ENCODE measurements around the gene CPLX1. TPM values are rescaled to one million over a fixed set of nuclear protein-coding genes. Genes with fewer than 3 reads are reported as not detected.

CPLX1 gene
- total RNA-seq, 1 experiment from 2014 or later = 14.5 TPM

GRCh38 chr4:869776-870175, 43.8 kb upstream of the CPLX1 start:
- no TSS peak for BruUV-seq (replicated peaks)
- no peak overlapping the region for H3K4me2 ChIP-seq (ENCODE audit: low read length)
- H3K4me3 ChIP-seq (replicated peaks in 1 of 2; ENCODE audit: low read depth in 1 of 2, low read length in 2 of 2) = no peak overlapping the region
- H2AFZ ChIP-seq (ENCODE audit: low read depth, low read length, poor library complexity, severe bottlenecking) = no peak overlapping the region
- TF ChIP-seq, protein P1, sequence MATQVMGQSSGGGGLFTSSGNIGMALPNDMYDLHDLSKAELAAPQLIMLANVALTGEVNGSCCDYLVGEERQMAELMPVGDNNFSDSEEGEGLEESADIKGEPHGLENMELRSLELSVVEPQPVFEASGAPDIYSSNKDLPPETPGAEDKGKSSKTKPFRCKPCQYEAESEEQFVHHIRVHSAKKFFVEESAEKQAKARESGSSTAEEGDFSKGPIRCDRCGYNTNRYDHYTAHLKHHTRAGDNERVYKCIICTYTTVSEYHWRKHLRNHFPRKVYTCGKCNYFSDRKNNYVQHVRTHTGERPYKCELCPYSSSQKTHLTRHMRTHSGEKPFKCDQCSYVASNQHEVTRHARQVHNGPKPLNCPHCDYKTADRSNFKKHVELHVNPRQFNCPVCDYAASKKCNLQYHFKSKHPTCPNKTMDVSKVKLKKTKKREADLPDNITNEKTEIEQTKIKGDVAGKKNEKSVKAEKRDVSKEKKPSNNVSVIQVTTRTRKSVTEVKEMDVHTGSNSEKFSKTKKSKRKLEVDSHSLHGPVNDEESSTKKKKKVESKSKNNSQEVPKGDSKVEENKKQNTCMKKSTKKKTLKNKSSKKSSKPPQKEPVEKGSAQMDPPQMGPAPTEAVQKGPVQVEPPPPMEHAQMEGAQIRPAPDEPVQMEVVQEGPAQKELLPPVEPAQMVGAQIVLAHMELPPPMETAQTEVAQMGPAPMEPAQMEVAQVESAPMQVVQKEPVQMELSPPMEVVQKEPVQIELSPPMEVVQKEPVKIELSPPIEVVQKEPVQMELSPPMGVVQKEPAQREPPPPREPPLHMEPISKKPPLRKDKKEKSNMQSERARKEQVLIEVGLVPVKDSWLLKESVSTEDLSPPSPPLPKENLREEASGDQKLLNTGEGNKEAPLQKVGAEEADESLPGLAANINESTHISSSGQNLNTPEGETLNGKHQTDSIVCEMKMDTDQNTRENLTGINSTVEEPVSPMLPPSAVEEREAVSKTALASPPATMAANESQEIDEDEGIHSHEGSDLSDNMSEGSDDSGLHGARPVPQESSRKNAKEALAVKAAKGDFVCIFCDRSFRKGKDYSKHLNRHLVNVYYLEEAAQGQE (IDR thresholded peaks at IDR 0.05; ENCODE audit: low read depth) = no peak
- TF ChIP-seq ELF1 (IDR thresholded peaks at IDR 0.05; ENCODE audit: borderline replicate concordance, low read depth) (no peak), POLR2A (IDR thresholded peaks at IDR 0.05; ENCODE audit: borderline replicate concordance, extremely low read depth, insufficient read depth, insufficient read length) (no peak), YY1 (IDR thresholded peaks at IDR 0.05; ENCODE audit: extremely low read depth, insufficient replicate concordance, low read depth, low read length) (no peak), SRF (IDR thresholded peaks at IDR 0.05; ENCODE audit: low read depth) (no peak), CEBPB (IDR thresholded peaks at IDR 0.05; ENCODE audit: low read depth) (no peak), EZH2phosphoT487 (IDR thresholded peaks at IDR 0.05; ENCODE audit: borderline replicate concordance) (no peak), ATF3 (IDR thresholded peaks at IDR 0.05) (no peak), ZNF274 (IDR thresholded peaks at IDR 0.05; ENCODE audit: low read depth, low read length) (no peak), FOSL1 (IDR thresholded peaks at IDR 0.05; ENCODE audit: low read depth) (no peak), SIN3A (IDR thresholded peaks at IDR 0.05; ENCODE audit: low read depth) (no peak), MAX (IDR thresholded peaks at IDR 0.05) (no peak), SP1 (IDR thresholded peaks at IDR 0.05; ENCODE audit: low read depth) (no peak), POLR2AphosphoS5 (IDR thresholded peaks at IDR 0.05; ENCODE audit: low read depth, low read length) (no peak), RAD21 (IDR thresholded peaks at IDR 0.05; ENCODE audit: low read depth) (no peak), ZFX (IDR thresholded peaks at IDR 0.05) (no peak), CBX3 (IDR thresholded peaks at IDR 0.05; ENCODE audit: low read depth) (no peak)
- TF ChIP-seq, protein P2, sequence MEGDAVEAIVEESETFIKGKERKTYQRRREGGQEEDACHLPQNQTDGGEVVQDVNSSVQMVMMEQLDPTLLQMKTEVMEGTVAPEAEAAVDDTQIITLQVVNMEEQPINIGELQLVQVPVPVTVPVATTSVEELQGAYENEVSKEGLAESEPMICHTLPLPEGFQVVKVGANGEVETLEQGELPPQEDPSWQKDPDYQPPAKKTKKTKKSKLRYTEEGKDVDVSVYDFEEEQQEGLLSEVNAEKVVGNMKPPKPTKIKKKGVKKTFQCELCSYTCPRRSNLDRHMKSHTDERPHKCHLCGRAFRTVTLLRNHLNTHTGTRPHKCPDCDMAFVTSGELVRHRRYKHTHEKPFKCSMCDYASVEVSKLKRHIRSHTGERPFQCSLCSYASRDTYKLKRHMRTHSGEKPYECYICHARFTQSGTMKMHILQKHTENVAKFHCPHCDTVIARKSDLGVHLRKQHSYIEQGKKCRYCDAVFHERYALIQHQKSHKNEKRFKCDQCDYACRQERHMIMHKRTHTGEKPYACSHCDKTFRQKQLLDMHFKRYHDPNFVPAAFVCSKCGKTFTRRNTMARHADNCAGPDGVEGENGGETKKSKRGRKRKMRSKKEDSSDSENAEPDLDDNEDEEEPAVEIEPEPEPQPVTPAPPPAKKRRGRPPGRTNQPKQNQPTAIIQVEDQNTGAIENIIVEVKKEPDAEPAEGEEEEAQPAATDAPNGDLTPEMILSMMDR (IDR thresholded peaks at IDR 0.05 in 2 of 3, conservative IDR thresholded peaks at IDR 0.05 in 1 of 3; ENCODE audit: borderline replicate concordance in 1 of 3, insufficient read depth in 1 of 3, low read depth in 2 of 3, low read length in 2 of 3) = no peak
- no peak for DNase-seq (ENCODE audit: low read depth, low spot score)
- no peaks in the 10 kb centered on the region for H3K27me3 ChIP-seq (ENCODE audit: insufficient read depth, low read length)
- H3K79me2 ChIP-seq (ENCODE audit: insufficient read depth, low read length) = no peaks in the 10 kb centered on the region
- no peaks in the 10 kb centered on the region for H3K9me3 ChIP-seq (ENCODE audit: control insufficient read depth in 1 of 2, insufficient read depth in 1 of 2, low read depth in 1 of 2, low read length in 2 of 2)
- no peak overlapping the region for H3K27ac ChIP-seq (ENCODE audit: low read depth, low read length)
- no peaks in the 10 kb centered on the region for H3K4me1 ChIP-seq (ENCODE audit: control insufficient read depth in 1 of 2, insufficient read depth in 2 of 2, low read length in 2 of 2)
- CTCF ChIA-PET = no interaction called here
- H3K9me2 ChIP-seq (ENCODE audit: insufficient read depth) = no peaks in the 10 kb centered on the region
- ATAC-seq = no peak
- RAD21 ChIA-PET (ENCODE audit: low non-redundant PET in 1 of 2, low total read pairs in 2 of 2, uncharacterized antibody in 2 of 2, unreplicated experiment in 2 of 2) = no interaction called here
- H4K20me1 ChIP-seq (ENCODE audit: insufficient read depth) = no peaks in the 10 kb centered on the region
- H3K9ac ChIP-seq (ENCODE audit: low read length) = no peak overlapping the region
- POLR2A ChIA-PET = no interaction called here
- H3K36me3 ChIP-seq (ENCODE audit: control insufficient read depth in 1 of 2, insufficient read depth in 2 of 2, low read length in 2 of 2) = peaks cover 6 to 23% of the 10 kb centered on the region in 2 experiments; a peak in 3 of 4 replicates
- intact Hi-C loops (cut with micrococcal nuclease) = no loop called here
